Peyer's patch (tissue), 4 donors: ENCODE results near the gene CYP2D6.

ENCODE experiments used
- POLR2A ChIP-seq, 2 donors: fragments of 450-650 bp; IDR thresholded peaks; one replicate each; pipeline ENCODE4 v1.5.1; 2017; ENCODE audit warnings: antibody characterized with exemption in 2 of 2, mild to moderate bottlenecking in 2 of 2, moderate library complexity in 2 of 2
- TF ChIP-seq, protein P1 (sequence below), 6 experiments: fragments of 450-650 bp in 4 of 6; fragments of 200-600 bp in 2 of 6; sonication (generic) in 1 of 6; IDR thresholded peaks; one replicate each; pipeline ENCODE4 v1.5.1; 2017 to 2019; ENCODE audit warnings: antibody characterized with exemption in 6 of 6, mild to moderate bottlenecking in 3 of 6, moderate library complexity in 1 of 6

- TF ChIP-seq, protein P1, sequence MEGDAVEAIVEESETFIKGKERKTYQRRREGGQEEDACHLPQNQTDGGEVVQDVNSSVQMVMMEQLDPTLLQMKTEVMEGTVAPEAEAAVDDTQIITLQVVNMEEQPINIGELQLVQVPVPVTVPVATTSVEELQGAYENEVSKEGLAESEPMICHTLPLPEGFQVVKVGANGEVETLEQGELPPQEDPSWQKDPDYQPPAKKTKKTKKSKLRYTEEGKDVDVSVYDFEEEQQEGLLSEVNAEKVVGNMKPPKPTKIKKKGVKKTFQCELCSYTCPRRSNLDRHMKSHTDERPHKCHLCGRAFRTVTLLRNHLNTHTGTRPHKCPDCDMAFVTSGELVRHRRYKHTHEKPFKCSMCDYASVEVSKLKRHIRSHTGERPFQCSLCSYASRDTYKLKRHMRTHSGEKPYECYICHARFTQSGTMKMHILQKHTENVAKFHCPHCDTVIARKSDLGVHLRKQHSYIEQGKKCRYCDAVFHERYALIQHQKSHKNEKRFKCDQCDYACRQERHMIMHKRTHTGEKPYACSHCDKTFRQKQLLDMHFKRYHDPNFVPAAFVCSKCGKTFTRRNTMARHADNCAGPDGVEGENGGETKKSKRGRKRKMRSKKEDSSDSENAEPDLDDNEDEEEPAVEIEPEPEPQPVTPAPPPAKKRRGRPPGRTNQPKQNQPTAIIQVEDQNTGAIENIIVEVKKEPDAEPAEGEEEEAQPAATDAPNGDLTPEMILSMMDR (IDR thresholded peaks at IDR 0.05): no peak
- no peak for TF ChIP-seq POLR2A (IDR thresholded peaks at IDR 0.05)
Observed at GRCh38 chr22:42170946-42171345, 40.3 kb upstream of the CYP2D6 start.
